ENCODE measurements around the gene AMIGO2.

DNA sequence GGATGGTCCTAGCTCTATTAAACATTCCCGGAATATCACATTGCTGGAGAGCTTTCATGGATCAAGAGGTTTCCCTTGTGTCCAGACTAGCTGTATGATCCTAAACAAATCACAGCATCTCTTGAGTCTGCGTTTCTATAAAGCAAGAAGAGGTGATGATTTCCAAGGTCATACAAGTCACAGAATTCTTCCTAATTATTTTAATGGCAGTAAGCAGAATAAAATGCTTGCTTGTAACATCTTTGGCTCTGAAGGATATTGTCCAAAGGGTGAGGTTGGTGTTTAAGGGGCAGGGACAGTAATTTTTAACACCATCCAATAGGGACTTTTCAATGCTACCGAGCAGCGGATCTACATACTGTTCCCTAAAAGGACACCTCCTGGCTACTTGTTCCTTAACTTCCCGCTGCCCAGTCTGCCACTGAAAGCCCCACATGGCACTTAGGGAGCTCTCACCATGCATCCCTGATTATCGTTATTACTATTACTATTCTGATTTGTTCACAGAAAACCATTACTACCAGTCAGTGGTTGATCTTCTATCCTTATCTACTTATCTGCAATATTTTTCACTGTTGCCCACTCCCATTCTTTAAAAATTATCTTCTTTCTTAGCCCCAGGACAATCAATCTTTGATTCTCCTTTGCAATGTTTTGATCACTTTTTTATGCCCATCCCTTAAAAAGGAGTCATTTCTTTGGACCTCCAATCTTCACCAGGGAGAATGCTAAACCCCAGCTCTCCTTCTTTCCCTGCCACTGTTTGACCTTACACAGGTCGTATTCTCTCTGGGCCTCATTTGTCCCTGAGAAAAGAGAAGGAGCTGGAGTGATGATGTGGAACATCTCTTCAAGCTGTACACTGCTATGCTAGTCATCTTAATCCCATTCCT lies 4.3 kb downstream of the AMIGO2 start:
- TF ChIP-seq, protein P1, sequence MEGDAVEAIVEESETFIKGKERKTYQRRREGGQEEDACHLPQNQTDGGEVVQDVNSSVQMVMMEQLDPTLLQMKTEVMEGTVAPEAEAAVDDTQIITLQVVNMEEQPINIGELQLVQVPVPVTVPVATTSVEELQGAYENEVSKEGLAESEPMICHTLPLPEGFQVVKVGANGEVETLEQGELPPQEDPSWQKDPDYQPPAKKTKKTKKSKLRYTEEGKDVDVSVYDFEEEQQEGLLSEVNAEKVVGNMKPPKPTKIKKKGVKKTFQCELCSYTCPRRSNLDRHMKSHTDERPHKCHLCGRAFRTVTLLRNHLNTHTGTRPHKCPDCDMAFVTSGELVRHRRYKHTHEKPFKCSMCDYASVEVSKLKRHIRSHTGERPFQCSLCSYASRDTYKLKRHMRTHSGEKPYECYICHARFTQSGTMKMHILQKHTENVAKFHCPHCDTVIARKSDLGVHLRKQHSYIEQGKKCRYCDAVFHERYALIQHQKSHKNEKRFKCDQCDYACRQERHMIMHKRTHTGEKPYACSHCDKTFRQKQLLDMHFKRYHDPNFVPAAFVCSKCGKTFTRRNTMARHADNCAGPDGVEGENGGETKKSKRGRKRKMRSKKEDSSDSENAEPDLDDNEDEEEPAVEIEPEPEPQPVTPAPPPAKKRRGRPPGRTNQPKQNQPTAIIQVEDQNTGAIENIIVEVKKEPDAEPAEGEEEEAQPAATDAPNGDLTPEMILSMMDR (IDR thresholded peaks at IDR 0.05): no peak
- TF ChIP-seq POLR2A (IDR thresholded peaks at IDR 0.05): no peak

Data from body of pancreas (tissue), 4 donors.